Measurements from ENCODE around the gene RB1. TPM values are rescaled to one million over a fixed set of nuclear protein-coding genes. Genes with fewer than 3 reads are reported as not detected.

The RB1 gene
- total RNA-seq, 1 experiment from 2014 or later: 18.8 TPM

- TF ChIP-seq MAX (CRISPR knock-in tag; IDR thresholded peaks at IDR 0.05) (no peak), ELF4 (CRISPR knock-in tag; IDR thresholded peaks at IDR 0.05; ENCODE audit: low read depth) (no peak), KAT7 (CRISPR knock-in tag; IDR thresholded peaks at IDR 0.05; ENCODE audit: borderline replicate concordance) (no peak)
Measured at GRCh38 chr13:48510698-48511097, 207.1 kb downstream of the RB1 start (continued).

GRCh38 chr13:48511621-48512230 lies 208.2 kb downstream of the RB1 start:
- Mint-ChIP-seq H3K27ac (no peak overlapping the region), H3K9me3 (no peaks in the 10 kb centered on the region)

GRCh38 chr13:48514793-48515192 lies 211.2 kb downstream of the RB1 start:
- ATAC-seq: no peak
- CTCF ChIA-PET: interaction anchor here (1.3 kb wide), 1 partner anchor 9 kb away, joined by 3 read pairs; no protein-coding TSS in a partner anchor

More at GRCh38 chr13:48511621-48512230, 208.2 kb downstream of the RB1 start:
- no peak for TF ChIP-seq AR (CRISPR knock-in tag; IDR thresholded peaks at IDR 0.05)
- TF ChIP-seq TEAD1 (CRISPR knock-in tag; IDR thresholded peaks at IDR 0.05): no peak
- ATAC-seq: no peak
- H3K4me3 Mint-ChIP-seq: no peak overlapping the region
- ChIA-PET POLR2A (no interaction called here), CTCF (no interaction called here)
- no peak for DNase-seq (ENCODE audit: low spot score)
- no peaks in the 10 kb centered on the region for H3K27me3 Mint-ChIP-seq (ENCODE audit: low read depth)
- H3K4me1 Mint-ChIP-seq: peaks cover 9% of the 10 kb centered on the region
- no peaks in the 10 kb centered on the region for H3K36me3 Mint-ChIP-seq

More at GRCh38 chr13:48514793-48515192, 211.2 kb downstream of the RB1 start:
- H3K36me3 Mint-ChIP-seq: no peaks in the 10 kb centered on the region
- no peaks in the 10 kb centered on the region for H3K27me3 Mint-ChIP-seq (ENCODE audit: low read depth)
- no peak overlapping the region for H3K4me3 Mint-ChIP-seq
- POLR2A ChIA-PET: no interaction called here
- TF ChIP-seq ZNF263 (CRISPR knock-in tag; IDR thresholded peaks at IDR 0.05; ENCODE audit: low read depth) (no peak), USF1 (CRISPR knock-in tag; IDR thresholded peaks at IDR 0.05) (no peak), SOX15 (CRISPR knock-in tag; IDR thresholded peaks at IDR 0.05) (no peak), ZNF121 (CRISPR knock-in tag; IDR thresholded peaks at IDR 0.05) (no peak), ZNF396 (CRISPR knock-in tag; IDR thresholded peaks at IDR 0.05; ENCODE audit: borderline replicate concordance) (no peak), ATF1 (CRISPR knock-in tag; IDR thresholded peaks at IDR 0.05) (no peak), TCF7 (CRISPR knock-in tag; IDR thresholded peaks at IDR 0.05; ENCODE audit: low read depth) (no peak), ZNF532 (CRISPR knock-in tag; IDR thresholded peaks at IDR 0.05; ENCODE audit: borderline replicate concordance) (no peak), ZNF423 (CRISPR knock-in tag; IDR thresholded peaks at IDR 0.05) (no peak), CBFB (CRISPR knock-in tag; IDR thresholded peaks at IDR 0.05; ENCODE audit: low read depth) (no peak), ATF2 (CRISPR knock-in tag; IDR thresholded peaks at IDR 0.05; ENCODE audit: borderline replicate concordance, low read depth) (no peak), FOXJ3 (CRISPR knock-in tag; IDR thresholded peaks at IDR 0.05; ENCODE audit: borderline replicate concordance) (no peak), RELA (CRISPR knock-in tag; IDR thresholded peaks at IDR 0.05; ENCODE audit: borderline replicate concordance) (no peak), ZSCAN18 (CRISPR knock-in tag; IDR thresholded peaks at IDR 0.05) (no peak)
- peaks cover 9% of the 10 kb centered on the region for H3K4me1 Mint-ChIP-seq
- H3K9me3 Mint-ChIP-seq: no peaks in the 10 kb centered on the region
- DNase-seq (ENCODE audit: low spot score): no peak
- no peak overlapping the region for H3K27ac Mint-ChIP-seq
